Endothelial cell of umbilical vein (primary cell): ENCODE results near the gene TMEM52B. TPM values are rescaled to one million over a fixed set of nuclear protein-coding genes. Genes with fewer than 3 reads are reported as not detected.

Experiments used
- BruUV-seq: library from RNA; stranded (reverse); fragments of 400-500 nt; replicated peaks from 2 replicates; lab custom pipeline; 2021; lab: Mats Ljungman, UMichigan
- CTCF ChIA-PET: fragments of 300-600, 350-600 bp; sonication (Branson Sonifier 250); formaldehyde crosslinking; loops from one replicate; lab custom pipeline; 2021; ENCODE audit warnings: antibody characterized with exemption, inconsistent platforms; lab: Charles Lee
- POLR2A ChIA-PET: fragments of 300-600, 350-600 bp; sonication (Branson Sonifier 250); formaldehyde crosslinking; loops from one replicate; lab custom pipeline; 2021; ENCODE audit warnings: antibody characterized with exemption, inconsistent platforms; lab: Charles Lee
- DNase-seq: peaks from one replicate; pipeline ENCODE4 v3.0.0-alpha.2; 2011; ENCODE audit warnings: low read depth, low spot score
- FAIRE-seq: peaks from 2 replicates; lab custom pipeline; 2011; peaks lifted over from hg19 to GRCh38; lab: Jason Lieb, UNC
- H2AFZ ChIP-seq: 2 replicates; pipeline ENCODE4 v1.6.0; 2012; ENCODE audit warnings: low read depth, low read length, control low read depth, inconsistent platforms
- H3K27ac ChIP-seq: 2 replicates; pipeline ENCODE4 v1.5.1; 2011; ENCODE audit warnings: low read depth, mild to moderate bottlenecking, control low read depth, low read length, moderate library complexity; ENCODE audit not compliant: insufficient read depth
- H3K27me3 ChIP-seq, 2 experiments: 2 replicates each; pipeline versions ENCODE4 v1.6.0 to v1.6.1; 2011; ENCODE audit warnings: low read length in 2 of 2, mixed read lengths in 1 of 2; ENCODE audit not compliant: control insufficient read depth in 2 of 2, insufficient read depth in 2 of 2
- H3K36me3 ChIP-seq, 2 experiments: 2 replicates in 1 of 2; 3 replicates in 1 of 2; pipeline ENCODE4 v1.5.1; 2011; ENCODE audit warnings: low read length in 2 of 2, mild to moderate bottlenecking in 1 of 2, moderate library complexity in 1 of 2; ENCODE audit not compliant: control insufficient read depth in 2 of 2, insufficient read depth in 2 of 2; ENCODE audit errors: extremely low read depth in 1 of 2
- H3K4me1 ChIP-seq: 3 replicates; pipeline ENCODE4 v1.5.1; 2011; ENCODE audit warnings: mild to moderate bottlenecking, low read length; ENCODE audit not compliant: control insufficient read depth, insufficient read depth; ENCODE audit errors: extremely low read depth
- H3K4me2 ChIP-seq: 2 replicates; pipeline ENCODE4 v1.6.1; 2011; ENCODE audit warnings: low read length, control low read depth, mixed read lengths; ENCODE audit not compliant: insufficient read depth
- H3K4me3 ChIP-seq, 3 experiments: fragments of 200-600 bp in 1 of 3; sonication (generic), shearing (Covaris generic) in 1 of 3; replicated peaks in 1 of 3; 2 replicates each; pipeline ENCODE4 v1.5.1; 2011 to 2016; ENCODE audit warnings: control low read depth in 3 of 3, low read length in 3 of 3, mild to moderate bottlenecking in 2 of 3, inconsistent platforms in 1 of 3, low read depth in 1 of 3, moderate library complexity in 1 of 3; ENCODE audit not compliant: insufficient read depth in 1 of 3
- H3K79me2 ChIP-seq: 2 replicates; pipeline ENCODE4 v1.6.0; 2012; ENCODE audit warnings: low read length, inconsistent platforms; ENCODE audit not compliant: control insufficient read depth, insufficient read depth
- H3K9ac ChIP-seq: replicated peaks from 2 replicates; pipeline ENCODE3; 2011; ENCODE audit warnings: low read length, control low read depth; ENCODE audit not compliant: insufficient read depth; ENCODE audit errors: extremely low read depth
- H3K9me1 ChIP-seq: replicated peaks from 3 replicates; pipeline ENCODE4 v1.6.0; 2011; ENCODE audit warnings: mild to moderate bottlenecking, low read length; ENCODE audit not compliant: control insufficient read depth, insufficient read depth; ENCODE audit errors: extremely low read depth
- H3K9me3 ChIP-seq: replicated peaks from 2 replicates; pipeline ENCODE4 v1.5.1; 2012; ENCODE audit warnings: low read length, inconsistent platforms; ENCODE audit not compliant: control insufficient read depth, insufficient read depth
- H4K20me1 ChIP-seq: replicated peaks from 2 replicates; pipeline ENCODE3; 2011; ENCODE audit warnings: mild to moderate bottlenecking, low read length; ENCODE audit not compliant: control insufficient read depth, insufficient read depth; ENCODE audit errors: extremely low read depth
- EZH2 ChIP-seq: IDR thresholded peaks from 2 replicates; pipeline ENCODE4 v1.6.1; 2012; ENCODE audit warnings: borderline replicate concordance, low read depth, mild to moderate bottlenecking, moderate library complexity, low read length, inconsistent platforms; ENCODE audit not compliant: severe bottlenecking
- FOS ChIP-seq: IDR thresholded peaks from 2 replicates; pipeline ENCODE4 v1.6.1; 2011; ENCODE audit warnings: mild to moderate bottlenecking, low read length, moderate library complexity, borderline replicate concordance; ENCODE audit not compliant: insufficient read depth
- GATA2 ChIP-seq: IDR thresholded peaks from 2 replicates; pipeline ENCODE4 v1.7.0; 2011; ENCODE audit warnings: low read depth, mild to moderate bottlenecking, moderate library complexity, mixed read lengths, low read length; ENCODE audit not compliant: insufficient read length, insufficient read depth
- JUN ChIP-seq: IDR thresholded peaks from 2 replicates; pipeline ENCODE4 v1.6.1; 2011; ENCODE audit warnings: borderline replicate concordance, low read depth; ENCODE audit not compliant: insufficient read length, insufficient read depth
- MYC ChIP-seq: IDR thresholded peaks from one replicate; pipeline ENCODE4 v1.6.1; 2011; ENCODE audit warnings: mild to moderate bottlenecking, low read depth, low read length
- POLR2A ChIP-seq: IDR thresholded peaks from 2 replicates; pipeline ENCODE4 v1.6.1; 2012; ENCODE audit warnings: low read depth, mild to moderate bottlenecking, control low read depth, low read length
- POLR2AphosphoS5 ChIP-seq: IDR thresholded peaks from 2 replicates; pipeline ENCODE4 v1.6.1; 2012; ENCODE audit warnings: low read depth, mild to moderate bottlenecking, control low read depth, low read length, moderate library complexity; ENCODE audit not compliant: insufficient read depth
- dilution Hi-C: fragments of 300-500 bp; cut with MboI; formaldehyde crosslinking; loops from one replicate; pipeline ENCODE4 v1.15.0; 2019; ENCODE audit warnings: low sequenced_read_pairs; ENCODE audit not compliant: extremely low pct_ligation_motif_present
- intact Hi-C: fragments of 100-400 bp; cut with micrococcal nuclease; formaldehyde crosslinking; loops from one replicate; pipeline ENCODE4 v1.10.0; 2022
- polyA plus RNA-seq, 4 experiments: library from polyadenylated mRNA; depleted of rRNA in 3 of 4; stranded (reverse) in 3 of 4; unstranded in 1 of 4; fragments of >200 nt; gene quantifications; 2 replicates each; pipeline versions ENCODE4 v1.2.1 to v1.2.3, GENCODE V29; 2011 to 2012; ENCODE audit warnings: missing spikeins in 1 of 4
- total RNA-seq: library from RNA; stranded (reverse); gene quantifications from 2 replicates; pipeline ENCODE4 v1.2.3, GENCODE V29; 2021
- TF ChIP-seq, protein P1 (sequence below): IDR thresholded peaks from 2 replicates; pipeline ENCODE4 v1.6.1; 2011; ENCODE audit not compliant: insufficient read depth, insufficient read length
- TF ChIP-seq, protein P2 (sequence below), 2 donors: IDR thresholded peaks; 1 replicate in 1 of 2; 2 replicates in 1 of 2; pipeline ENCODE4 v1.5.1; 2011; ENCODE audit warnings: low read length in 2 of 2, mild to moderate bottlenecking in 2 of 2, moderate library complexity in 2 of 2, control low read depth in 1 of 2, inconsistent platforms in 1 of 2, low read depth in 1 of 2; ENCODE audit not compliant: insufficient read depth in 1 of 2; ENCODE audit errors: extremely low read depth in 1 of 2

Gene TMEM52B
- total and polyA plus RNA-seq, 2 donors (not counting 3 experiments of a cell fraction or from before 2014, with no cell fraction given) = 0.24 TPM; not detected in 1

DNA sequence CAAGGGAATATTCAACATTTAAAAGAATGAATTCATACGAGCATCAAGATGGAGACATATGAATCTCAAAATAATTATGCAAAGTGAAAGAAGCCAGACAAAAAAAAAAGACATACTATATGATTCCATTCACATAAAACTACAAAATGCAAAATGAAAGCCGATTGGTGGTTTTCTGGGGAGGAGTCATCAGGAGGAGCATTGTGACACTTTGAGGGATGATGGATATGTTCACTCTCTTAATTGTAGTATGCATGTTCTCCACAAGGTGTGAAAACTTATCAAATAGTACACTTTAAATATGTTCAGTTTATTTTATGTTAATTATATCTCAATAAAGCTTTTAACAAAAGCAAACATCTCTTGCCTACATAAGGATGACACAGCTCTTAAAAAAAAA lies 20.4 kb upstream of the TMEM52B start:
- POLR2A ChIA-PET = no interaction called here

More for the DNA sequence above, 20.4 kb upstream of the TMEM52B start:
- no peaks in the 10 kb centered on the region for H3K9me1 ChIP-seq
- TF ChIP-seq, protein P1, sequence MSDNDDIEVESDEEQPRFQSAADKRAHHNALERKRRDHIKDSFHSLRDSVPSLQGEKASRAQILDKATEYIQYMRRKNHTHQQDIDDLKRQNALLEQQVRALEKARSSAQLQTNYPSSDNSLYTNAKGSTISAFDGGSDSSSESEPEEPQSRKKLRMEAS = no peak
- TF ChIP-seq JUN = no peak
- no peak for TF ChIP-seq POLR2AphosphoS5
- TF ChIP-seq GATA2 = no peak
- no peak for TF ChIP-seq MYC
- TF ChIP-seq EZH2 = no peak
- TF ChIP-seq FOS = no peak
- TF ChIP-seq, protein P2, sequence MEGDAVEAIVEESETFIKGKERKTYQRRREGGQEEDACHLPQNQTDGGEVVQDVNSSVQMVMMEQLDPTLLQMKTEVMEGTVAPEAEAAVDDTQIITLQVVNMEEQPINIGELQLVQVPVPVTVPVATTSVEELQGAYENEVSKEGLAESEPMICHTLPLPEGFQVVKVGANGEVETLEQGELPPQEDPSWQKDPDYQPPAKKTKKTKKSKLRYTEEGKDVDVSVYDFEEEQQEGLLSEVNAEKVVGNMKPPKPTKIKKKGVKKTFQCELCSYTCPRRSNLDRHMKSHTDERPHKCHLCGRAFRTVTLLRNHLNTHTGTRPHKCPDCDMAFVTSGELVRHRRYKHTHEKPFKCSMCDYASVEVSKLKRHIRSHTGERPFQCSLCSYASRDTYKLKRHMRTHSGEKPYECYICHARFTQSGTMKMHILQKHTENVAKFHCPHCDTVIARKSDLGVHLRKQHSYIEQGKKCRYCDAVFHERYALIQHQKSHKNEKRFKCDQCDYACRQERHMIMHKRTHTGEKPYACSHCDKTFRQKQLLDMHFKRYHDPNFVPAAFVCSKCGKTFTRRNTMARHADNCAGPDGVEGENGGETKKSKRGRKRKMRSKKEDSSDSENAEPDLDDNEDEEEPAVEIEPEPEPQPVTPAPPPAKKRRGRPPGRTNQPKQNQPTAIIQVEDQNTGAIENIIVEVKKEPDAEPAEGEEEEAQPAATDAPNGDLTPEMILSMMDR (IDR thresholded peaks at IDR 0.05; ENCODE audit: extremely low read depth in 1 of 2, insufficient read depth in 1 of 2, low read depth in 1 of 2, low read length in 2 of 2) = no peak
- no peak for TF ChIP-seq POLR2A
- no peak for DNase-seq
- CTCF ChIA-PET = interaction anchor here (1.6 to 2.0 kb wide), 3 partner anchors 11 to 19 kb away, joined by 5 to 6 read pairs (median 5); partner anchors contain the start of gene OLR1
- H4K20me1 ChIP-seq = no peaks in the 10 kb centered on the region
- H3K4me3 ChIP-seq = no peak overlapping the region
- BruUV-seq = no TSS peak
- no peaks in the 10 kb centered on the region for H3K79me2 ChIP-seq
- no peak overlapping the region for H3K4me2 ChIP-seq
- H3K9me3 ChIP-seq = no peaks in the 10 kb centered on the region
- no peak for FAIRE-seq
- H2AFZ ChIP-seq = no peak overlapping the region
- H3K27ac ChIP-seq = no peak overlapping the region
- peaks cover 3 to 5% of the 10 kb centered on the region in 2 experiments for H3K27me3 ChIP-seq
- intact Hi-C loops (loop anchor here (10.0 kb wide), 1 partner anchor 176 kb away; no protein-coding TSS in a partner anchor), dilution Hi-C loops (no loop called here)
- H3K36me3 ChIP-seq = no peaks in the 10 kb centered on the region
- peaks cover 5% of the 10 kb centered on the region for H3K4me1 ChIP-seq
- no peak overlapping the region for H3K9ac ChIP-seq
